ENCODE measurements around the gene TAGLN2.
A peak's percentile ranks its signal among the peaks of the same experiment; 100 is the strongest.

Gene TAGLN2

GRCh38 chr1:159949981-159950381 is 24.7 kb upstream of the TAGLN2 start:
- no peak for DNase-seq (ENCODE audit: low read depth)

- no peak for DNase-seq (ENCODE audit: low read depth)
These were observed 23.8 kb upstream of the TAGLN2 start for GRCh38 chr1:159949123-159949522.

GRCh38 chr1:159947942-159948341 is 22.6 kb upstream of the TAGLN2 start:
- no peak for DNase-seq (ENCODE audit: low read depth)

DNA sequence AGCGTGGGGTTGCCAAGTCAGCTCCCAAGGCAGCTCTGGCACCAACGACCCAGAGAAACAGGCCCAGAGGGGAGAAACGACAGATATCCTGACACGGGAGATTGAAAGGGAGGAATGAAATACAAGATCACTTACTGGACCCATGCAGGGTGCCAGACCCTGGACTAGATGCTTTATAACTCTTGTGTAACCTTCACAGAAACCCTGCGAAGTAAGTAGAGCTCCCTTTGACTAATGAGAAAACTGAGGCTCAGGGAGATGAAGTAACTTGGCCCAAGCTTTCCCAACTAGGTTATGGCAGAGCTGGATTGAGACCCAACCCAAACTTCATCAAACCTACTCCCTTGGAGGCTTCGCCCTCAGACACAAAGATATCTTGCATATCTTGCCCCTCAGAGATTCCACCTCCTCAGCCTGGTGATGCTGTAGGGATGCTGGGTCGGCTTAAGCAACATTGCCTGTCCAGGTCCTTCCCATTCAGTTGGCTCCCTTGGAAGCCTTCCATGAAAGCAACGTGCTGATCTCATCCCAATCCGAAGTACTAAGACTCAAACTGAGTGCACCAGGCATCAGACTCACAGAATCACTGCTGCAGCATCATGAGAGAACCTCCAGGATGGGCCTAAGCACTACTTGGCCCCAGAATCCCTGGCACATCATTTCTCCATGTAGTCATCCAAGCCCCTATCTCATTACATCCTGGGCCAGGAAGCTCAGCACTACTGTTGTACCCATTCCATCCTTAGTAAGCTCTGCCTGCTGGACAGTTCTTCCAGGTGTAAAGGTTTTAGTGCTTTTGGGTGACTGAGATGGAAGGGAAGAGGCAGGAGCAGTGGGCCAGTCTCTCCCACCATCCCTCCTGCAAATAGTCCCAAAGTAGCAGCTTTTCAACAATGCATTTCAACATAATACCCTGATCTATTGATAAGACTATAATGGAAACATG is 21.2 kb upstream of the TAGLN2 start:
- DNase-seq (ENCODE audit: low read depth): no peak

DNA sequence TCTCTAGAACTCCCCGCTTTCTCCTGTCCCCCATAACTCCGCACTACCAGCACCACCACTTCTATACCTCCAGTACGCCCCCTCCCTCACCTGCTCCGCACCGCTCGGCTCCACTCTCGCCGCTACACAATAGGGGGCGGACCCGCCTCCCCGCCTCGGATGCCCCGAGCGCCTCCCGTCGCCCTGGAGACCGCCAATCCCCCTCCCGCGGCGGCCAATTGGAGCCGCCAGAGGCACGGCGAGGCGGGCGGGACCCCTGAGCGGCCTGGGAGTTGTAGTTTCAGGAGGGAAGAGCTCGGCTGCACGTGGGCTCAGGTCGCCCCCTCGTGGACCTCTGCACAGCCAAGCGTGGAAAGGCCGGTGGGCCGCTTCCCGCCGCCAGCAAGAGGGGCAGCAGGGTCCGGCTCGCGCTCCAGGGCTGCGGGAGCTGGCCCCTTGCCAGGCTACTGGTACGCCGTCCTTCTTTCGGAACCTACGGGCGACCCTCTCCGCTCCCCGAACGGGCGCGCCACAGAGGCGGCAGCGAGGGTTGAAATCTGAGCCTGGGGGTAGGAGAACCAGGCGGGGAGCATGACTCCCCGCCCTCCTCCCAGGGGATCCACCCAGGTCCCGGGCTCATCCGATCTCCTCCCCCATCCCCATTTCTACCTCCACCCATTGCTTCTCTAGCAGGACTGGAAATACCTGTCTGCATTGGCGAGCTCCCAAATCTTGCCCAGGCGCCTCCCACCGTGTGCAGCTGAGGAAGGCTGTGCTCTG is 20.4 kb upstream of the TAGLN2 start, which contains the start of gene IGSF9:
Gene IGSF9 (minus strand): TSS at position 131 of the 759 bp plus-strand sequence. CDS start 2,159 bp downstream, outside the sequence.
- peak; percentile 71 for DNase-seq (ENCODE audit: low read depth)

DNA sequence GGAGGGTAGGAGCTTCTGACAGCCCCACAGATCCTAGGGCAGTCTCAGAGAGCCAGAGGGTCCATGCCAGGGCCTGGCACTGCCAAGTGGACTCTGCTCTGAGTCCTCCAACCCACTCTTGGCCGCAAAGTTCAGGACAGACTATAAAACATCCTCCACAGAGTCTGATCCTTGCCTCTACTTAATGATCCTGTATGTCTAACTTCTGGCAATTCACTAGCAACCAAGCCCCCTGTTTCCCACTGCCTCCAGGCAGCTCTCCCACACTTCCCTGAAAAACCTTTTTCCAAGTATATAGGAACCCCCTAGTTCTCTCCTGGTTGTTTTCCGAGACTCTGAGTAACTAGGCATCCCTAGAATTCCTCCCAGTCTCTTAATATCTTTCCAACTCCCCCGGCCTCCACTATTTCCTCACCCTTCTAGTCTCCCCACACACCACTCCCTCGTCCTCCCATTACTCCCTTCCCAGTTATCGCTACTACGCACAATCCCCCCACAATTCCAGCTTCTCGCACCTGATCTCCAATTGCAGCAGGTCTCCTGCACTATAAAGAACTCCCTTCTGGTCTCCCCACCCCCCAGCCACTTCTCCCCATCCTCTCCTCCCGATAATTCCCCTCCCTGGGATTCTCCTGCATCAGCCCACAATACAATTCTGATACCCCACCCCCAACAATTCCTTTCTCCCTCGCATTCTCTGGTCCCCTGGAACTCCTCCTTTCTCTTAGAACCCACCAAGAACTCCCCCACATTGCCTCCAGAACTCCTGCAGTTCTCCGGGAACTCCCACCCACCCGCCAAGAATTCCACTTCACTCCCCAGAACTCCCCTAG is 19.5 kb upstream of the TAGLN2 start:
- no peak for DNase-seq (ENCODE audit: low read depth)

GRCh38 chr1:159943908-159944622 is 18.8 kb upstream of the TAGLN2 start:
- DNase-seq (ENCODE audit: low read depth): no peak

DNA sequence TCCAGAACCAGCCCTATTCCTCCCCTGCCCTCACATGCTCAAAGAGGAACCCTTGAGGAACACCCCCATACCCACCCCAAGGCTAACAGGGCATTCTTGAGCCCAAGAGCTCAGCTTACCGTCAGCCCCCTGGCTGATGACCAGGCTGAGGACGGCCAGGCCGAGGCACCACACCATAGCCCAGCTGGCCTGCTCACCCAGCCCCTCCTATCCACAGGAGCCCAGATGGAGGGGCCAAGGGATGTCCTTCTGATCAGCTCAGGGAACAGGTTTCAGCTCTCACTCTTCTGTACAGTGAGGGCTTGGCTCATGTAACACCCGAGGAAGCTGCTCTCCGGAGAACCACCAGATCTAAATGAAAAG is 18.0 kb upstream of the TAGLN2 start:
- DNase-seq (ENCODE audit: low read depth): no peak

DNA sequence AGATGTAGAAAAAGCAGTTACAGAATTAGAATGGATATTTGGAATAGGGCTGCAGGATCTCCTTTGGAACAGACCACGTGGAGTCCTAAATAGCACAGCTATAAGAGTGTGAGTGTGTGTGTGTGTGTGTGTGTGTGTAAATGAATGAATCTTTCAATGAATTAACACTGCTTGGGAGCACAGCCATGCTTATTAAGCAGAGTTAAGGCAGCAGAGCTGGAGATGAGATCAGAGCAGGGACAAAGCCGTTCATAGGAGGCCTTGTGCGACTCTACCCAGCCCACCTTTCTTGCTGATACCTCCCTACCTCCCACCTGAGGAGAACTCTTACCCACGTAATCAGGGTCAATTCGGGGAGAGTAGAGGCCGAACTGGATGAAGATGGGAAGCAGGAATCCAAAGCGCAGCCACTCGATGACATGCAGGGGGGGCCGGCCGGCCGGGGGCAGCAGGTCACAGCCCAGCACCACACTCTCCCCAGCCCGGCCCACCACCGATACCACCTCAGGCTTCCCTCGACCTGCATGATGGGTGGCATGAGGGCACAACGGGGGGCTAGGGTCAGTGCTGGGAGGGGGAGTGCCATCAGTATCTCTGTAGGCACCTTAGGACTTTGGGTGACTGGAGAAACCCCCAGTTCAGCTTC is 17.4 kb upstream of the TAGLN2 start:
- no peak for DNase-seq (ENCODE audit: low read depth)

DNA sequence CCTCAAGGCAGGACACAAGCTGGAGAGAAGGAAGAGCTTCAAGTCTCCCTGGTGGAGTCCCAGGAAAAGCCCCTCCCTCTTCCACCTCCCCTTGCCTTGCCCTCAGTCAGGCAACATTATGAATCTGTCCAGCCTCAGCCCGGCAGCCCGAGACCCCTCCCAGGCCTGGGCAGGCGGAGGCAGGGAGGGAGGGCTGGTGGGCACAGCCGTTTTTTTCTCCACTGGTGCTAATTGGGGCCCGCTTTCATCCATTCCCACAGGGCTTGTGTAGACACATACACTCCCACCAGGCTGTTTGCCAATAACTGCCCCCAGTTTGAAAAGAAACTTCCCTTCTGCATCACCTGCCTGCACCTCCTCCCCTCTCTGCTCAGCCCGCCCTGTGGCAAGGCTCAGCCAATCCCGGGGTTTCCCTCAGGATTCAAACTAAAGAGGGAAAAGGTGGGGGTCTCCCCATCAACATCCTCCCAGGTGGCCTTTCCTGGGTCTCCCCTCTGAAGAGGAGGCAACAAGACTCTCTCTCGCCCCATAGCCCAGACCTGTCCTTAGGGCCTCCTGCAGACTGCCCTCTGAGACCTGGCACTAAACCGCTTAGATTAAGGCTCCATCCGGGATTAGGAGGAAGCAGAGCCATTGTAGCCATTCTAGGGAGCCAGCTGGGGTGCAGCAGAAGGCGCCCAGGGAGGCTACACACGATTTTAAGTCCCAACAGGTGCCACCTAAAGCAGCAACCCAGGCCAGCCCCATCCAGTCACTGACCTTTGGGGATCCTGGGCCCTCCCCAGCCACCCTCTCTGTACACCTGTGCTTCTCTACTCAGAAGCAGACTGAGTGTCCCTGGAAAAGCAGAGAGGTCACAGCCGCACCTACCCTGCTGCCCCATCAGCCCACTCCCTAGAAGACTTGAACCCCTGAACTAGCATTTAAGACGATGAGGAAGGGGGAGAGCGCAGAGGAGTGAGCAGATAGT is 16.6 kb upstream of the TAGLN2 start:
- DNase-seq (ENCODE audit: low read depth): no peak

GRCh38 chr1:159941141-159941540 is 15.8 kb upstream of the TAGLN2 start:
- no peak for DNase-seq (ENCODE audit: low read depth)

DNA sequence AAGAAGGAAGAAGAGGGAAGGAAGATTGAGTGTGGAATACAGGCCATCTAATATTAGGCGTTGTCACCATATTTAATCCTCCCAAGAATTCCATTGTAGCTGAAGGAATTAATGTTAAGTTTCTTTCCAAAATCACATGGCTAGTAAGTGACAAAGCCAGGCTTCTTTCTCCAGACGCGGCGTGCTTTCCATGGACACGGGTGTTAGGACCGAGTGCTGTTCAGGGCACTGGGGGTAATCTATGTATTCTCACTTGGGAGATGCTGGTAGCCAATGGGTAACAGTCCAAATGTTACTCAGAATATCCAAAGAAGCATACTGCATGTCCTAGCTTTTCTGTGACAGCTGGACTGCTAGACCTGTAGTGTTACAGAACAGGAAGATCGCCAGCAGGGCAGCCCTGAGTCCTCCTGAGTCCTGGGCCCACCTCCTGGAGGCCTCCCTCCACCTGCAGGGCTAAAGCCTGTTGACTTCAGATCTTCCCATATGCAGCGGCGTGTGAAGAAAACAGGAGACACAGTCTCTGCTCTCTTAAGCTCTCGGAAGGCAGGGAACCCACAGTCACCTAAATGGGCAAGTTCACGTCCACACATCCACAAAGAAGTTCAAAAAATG is 14.8 kb upstream of the TAGLN2 start:
- DNase-seq (ENCODE audit: low read depth): no peak

DNA sequence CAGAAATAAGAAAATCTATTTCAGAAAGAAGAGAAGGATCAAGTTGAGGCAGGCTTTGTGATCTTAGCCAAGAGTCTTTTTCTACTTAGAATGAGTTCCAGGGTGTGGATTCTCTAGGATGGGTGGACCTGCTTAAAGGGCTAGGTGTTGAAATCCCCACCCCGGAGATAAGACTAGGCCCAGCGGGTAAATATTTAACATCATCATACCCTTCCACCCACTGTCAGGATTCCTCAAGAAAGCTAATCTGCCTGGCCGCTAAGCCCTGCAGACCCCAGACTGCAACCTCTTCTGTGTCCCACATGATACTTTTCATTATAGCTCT is 14.3 kb upstream of the TAGLN2 start:
- DNase-seq (ENCODE audit: low read depth): no peak

- no peak for DNase-seq (ENCODE audit: low read depth)
These were observed 13.8 kb upstream of the TAGLN2 start for GRCh38 chr1:159938905-159939677.

DNA sequence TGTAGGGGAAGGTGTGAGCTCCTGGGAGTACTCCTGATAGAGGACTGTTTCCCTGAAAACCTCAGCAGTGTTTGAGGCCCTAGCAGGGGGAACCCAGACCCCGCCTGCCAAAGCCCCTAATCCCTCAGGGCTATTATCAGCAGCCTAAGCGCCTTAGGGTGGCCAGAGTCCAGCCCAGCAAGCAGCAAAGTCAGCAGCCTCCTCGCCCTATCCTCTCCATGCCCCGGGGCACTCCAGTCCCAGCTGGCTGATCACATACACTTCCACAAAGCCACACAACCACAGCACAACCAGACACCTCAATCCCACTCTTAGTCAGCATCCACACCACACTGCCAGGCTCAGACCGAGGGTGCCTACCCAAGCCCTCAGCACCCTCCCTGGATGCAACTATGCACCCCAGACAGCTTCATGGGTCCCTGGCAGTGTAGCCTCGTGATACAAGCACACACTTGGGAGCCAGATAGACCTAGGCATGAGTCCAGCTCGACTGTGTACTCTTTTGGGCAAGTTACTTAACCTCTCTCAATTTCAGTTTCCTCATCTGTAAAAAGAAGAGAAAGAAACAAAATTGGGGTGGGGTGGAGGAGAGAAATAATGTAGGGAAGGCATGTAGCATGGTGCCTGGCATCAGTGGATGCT is 13.0 kb upstream of the TAGLN2 start:
- no peak for DNase-seq (ENCODE audit: low read depth)

GRCh38 chr1:159937054-159937750 is 11.9 kb upstream of the TAGLN2 start:
- DNase-seq (ENCODE audit: low read depth): no peak

- DNase-seq (ENCODE audit: low read depth): peak; percentile 73
These were observed 11.1 kb upstream of the TAGLN2 start for GRCh38 chr1:159936273-159936904.
